Bronchus fibroblast of lung (primary cell): ENCODE data around the gene RAB5A. TPM values are rescaled to one million over a fixed set of nuclear protein-coding genes. Genes with fewer than 3 reads are reported as not detected.

Experiments
- total RNA-seq: library from RNA; depleted of rRNA; stranded (reverse); fragments of >200 nt; gene quantifications from 2 replicates; pipeline ENCODE4 v1.2.3, GENCODE V29; 2015

Gene RAB5A
- total RNA-seq: 36.8 and 41.8 TPM in 2 replicates

DNA sequence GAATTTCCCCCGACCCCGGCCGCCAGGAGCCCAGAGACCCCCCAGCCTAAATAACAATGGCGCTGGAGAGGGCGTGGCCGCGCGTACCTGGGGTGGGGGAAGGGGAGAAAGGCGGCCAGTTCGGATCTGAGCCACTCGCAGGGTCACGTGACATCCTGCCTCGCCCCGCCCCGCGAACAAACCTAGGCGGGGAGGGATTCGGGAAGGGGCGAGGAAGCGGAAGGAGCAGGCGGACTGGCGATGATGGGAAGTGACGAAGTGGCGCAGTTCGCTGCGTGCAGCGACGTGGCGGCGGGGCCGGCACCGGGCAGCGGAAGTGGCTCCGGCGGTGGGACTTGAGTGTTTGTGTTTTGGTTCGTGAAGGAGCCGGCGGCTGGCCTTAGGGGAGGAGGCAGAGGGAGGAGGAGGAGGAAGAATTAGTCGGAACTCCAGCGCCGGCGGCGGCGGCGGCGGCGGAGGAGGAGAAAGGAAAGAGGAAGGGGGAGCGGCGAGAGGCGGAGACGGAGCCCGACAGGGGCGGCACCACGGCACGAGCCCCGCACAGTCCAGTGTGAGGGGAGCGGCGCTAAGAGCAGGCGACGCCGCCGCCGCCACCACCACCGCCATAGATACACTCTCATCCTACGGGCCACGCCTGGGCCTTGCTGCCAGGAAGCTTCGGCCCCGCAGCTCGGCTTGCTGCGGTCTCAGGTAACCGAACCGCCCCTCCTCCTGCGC is at the start of gene RAB5A:
Gene RAB5A (plus strand): TSS at position 266 of the 717 bp plus-strand sequence. CDS start 3,802 bp downstream, outside the sequence.

GRCh38 chr3:19934098-19934566 is 12.8 kb upstream of the RAB5A start, which contains the start of gene EFHB:
EFHB (minus strand) TSS chr3:19934217; CDS start chr3:19934018, 199 bp downstream.

DNA sequence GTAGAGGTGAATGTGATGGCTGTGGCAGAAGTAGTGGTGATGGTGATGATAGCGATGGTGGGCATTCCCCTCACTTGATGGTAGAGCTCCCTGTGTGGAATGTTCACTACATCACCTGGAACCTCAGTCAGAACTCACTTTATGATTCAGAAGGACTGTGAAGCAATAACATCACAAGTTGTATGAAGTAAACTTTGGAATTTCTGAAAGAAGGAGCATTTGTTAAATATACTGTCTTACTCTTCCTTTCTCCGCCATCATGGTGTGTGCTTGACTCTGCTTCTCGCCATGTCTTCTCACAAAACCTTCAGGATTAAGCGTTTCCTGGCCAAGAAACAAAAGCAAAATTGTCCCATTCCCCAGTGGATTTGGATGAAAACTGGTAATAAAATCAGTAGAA is 65.3 kb downstream of the RAB5A start, which contains the start of gene PP2D1:
Gene PP2D1 (minus strand): TSS at position 101 of the 400 bp plus-strand sequence. CDS start 192 bp downstream, outside the sequence.

Other genes starting within 250 kb of the RAB5A start
- gene EFHB, start 12.9 kb upstream of the RAB5A start, total RNA-seq: under 0.01 TPM in 1 of 2 replicates, not detected in the other
- not detected in 2 replicates for gene PP2D1, start 65.2 kb downstream of the RAB5A start, total RNA-seq
- gene KAT2B, start 93.3 kb downstream of the RAB5A start, total RNA-seq: 3.6 and 3.7 TPM in 2 replicates
- 9.5 and 11.8 TPM in 2 replicates for gene SGO1, start 239.1 kb downstream of the RAB5A start, total RNA-seq